ENCODE data around the gene ZC2HC1B. TPM values are rescaled to one million over a fixed set of nuclear protein-coding genes. Genes with fewer than 3 reads are reported as not detected.

ZC2HC1B gene
- total and polyA plus RNA-seq, 9 donors, result 0.50 TPM; not detected in 8

GRCh38 chr6:143973097-143973966 lies 109.1 kb downstream of the ZC2HC1B start:
- no peak overlapping the region for H3K4me3 ChIP-seq
- H3K4me1 ChIP-seq (ENCODE audit: insufficient read depth), result peaks cover 3% of the 10 kb centered on the region
- no peaks in the 10 kb centered on the region for H3K9me3 ChIP-seq
- TF ChIP-seq CTCF (IDR thresholded peaks at IDR 0.05) (no peak), POLR2A (IDR thresholded peaks at IDR 0.05) (no peak), EP300 (IDR thresholded peaks at IDR 0.05) (no peak)
- intact Hi-C loops (cut with DNase I), result loop anchor here in 1 of 4 donors (5.0 kb wide), 1 partner anchor 34 kb away; the partner anchor contains the start of gene PLAGL1
- H3K27ac ChIP-seq, result no peak overlapping the region
- WGBS, 3 donors, result 71 to 73% (median 72%) methylated on average over 13 of the region's 13 CpGs
- DNase-seq, result no peak
- no peaks in the 10 kb centered on the region for H3K27me3 ChIP-seq
- H3K36me3 ChIP-seq, result no peaks in the 10 kb centered on the region

GRCh38 chr6:143974089-143974488 lies 109.8 kb downstream of the ZC2HC1B start:
- TF ChIP-seq CTCF (IDR thresholded peaks at IDR 0.05) (no peak), EP300 (IDR thresholded peaks at IDR 0.05) (no peak), POLR2A (IDR thresholded peaks at IDR 0.05) (no peak)
- DNase-seq, result no peak
- WGBS, 3 donors, result 65 to 73% (median 67%) methylated on average over 8 of the region's 8 CpGs
- Histone ChIP-seq H3K4me1 (ENCODE audit: insufficient read depth) (no peaks in the 10 kb centered on the region), H3K27me3 (no peaks in the 10 kb centered on the region), H3K27ac (no peak overlapping the region), H3K4me3 (no peak overlapping the region), H3K36me3 (no peaks in the 10 kb centered on the region), H3K9me3 (no peaks in the 10 kb centered on the region)
- intact Hi-C loops (cut with DNase I), result loop anchor here in 1 of 4 donors (5.0 kb wide), 1 partner anchor 33 kb away; the partner anchor contains the start of gene PLAGL1

GRCh38 chr6:143976806-143977349 lies 112.6 kb downstream of the ZC2HC1B start:
- Histone ChIP-seq H3K27me3 (no peaks in the 10 kb centered on the region), H3K4me1 (ENCODE audit: insufficient read depth) (no peaks in the 10 kb centered on the region), H3K27ac (no peak overlapping the region), H3K9me3 (no peaks in the 10 kb centered on the region), H3K4me3 (no peak overlapping the region), H3K36me3 (no peaks in the 10 kb centered on the region)
- no peak for DNase-seq
- WGBS, 3 donors, result 56 to 73% (median 62%) methylated on average over 3 of the region's 3 CpGs
- TF ChIP-seq POLR2A (IDR thresholded peaks at IDR 0.05), result no peak
- no peak for TF ChIP-seq EP300 (IDR thresholded peaks at IDR 0.05)
- TF ChIP-seq CTCF (IDR thresholded peaks at IDR 0.05), result no peak
- intact Hi-C loops (cut with DNase I), result no loop called here

GRCh38 chr6:143980921-143981320 lies 116.6 kb downstream of the ZC2HC1B start:
- Histone ChIP-seq H3K4me1 (ENCODE audit: insufficient read depth) (no peaks in the 10 kb centered on the region), H3K36me3 (no peaks in the 10 kb centered on the region), H3K27me3 (no peaks in the 10 kb centered on the region), H3K4me3 (no peak overlapping the region), H3K9me3 (no peaks in the 10 kb centered on the region), H3K27ac (no peak overlapping the region)
- intact Hi-C loops (cut with DNase I), result no loop called here
- 94 to 98% (median 96%) methylated on average over 1 of the region's 1 CpG for WGBS, 3 donors
- no peak for TF ChIP-seq EP300 (IDR thresholded peaks at IDR 0.05)
- TF ChIP-seq POLR2A (IDR thresholded peaks at IDR 0.05), result no peak
- no peak for TF ChIP-seq CTCF (IDR thresholded peaks at IDR 0.05)
- no peak for DNase-seq
